ENCODE results near the gene ISY1.
A peak's percentile ranks its signal among the peaks of the same experiment; 100 is the strongest.
"Not testable (repeated sequence)": the region's sequence is repeated elsewhere in the genome, so short reads cannot be mapped to it uniquely, and the experiment has no call there.

The ISY1 gene

DNA sequence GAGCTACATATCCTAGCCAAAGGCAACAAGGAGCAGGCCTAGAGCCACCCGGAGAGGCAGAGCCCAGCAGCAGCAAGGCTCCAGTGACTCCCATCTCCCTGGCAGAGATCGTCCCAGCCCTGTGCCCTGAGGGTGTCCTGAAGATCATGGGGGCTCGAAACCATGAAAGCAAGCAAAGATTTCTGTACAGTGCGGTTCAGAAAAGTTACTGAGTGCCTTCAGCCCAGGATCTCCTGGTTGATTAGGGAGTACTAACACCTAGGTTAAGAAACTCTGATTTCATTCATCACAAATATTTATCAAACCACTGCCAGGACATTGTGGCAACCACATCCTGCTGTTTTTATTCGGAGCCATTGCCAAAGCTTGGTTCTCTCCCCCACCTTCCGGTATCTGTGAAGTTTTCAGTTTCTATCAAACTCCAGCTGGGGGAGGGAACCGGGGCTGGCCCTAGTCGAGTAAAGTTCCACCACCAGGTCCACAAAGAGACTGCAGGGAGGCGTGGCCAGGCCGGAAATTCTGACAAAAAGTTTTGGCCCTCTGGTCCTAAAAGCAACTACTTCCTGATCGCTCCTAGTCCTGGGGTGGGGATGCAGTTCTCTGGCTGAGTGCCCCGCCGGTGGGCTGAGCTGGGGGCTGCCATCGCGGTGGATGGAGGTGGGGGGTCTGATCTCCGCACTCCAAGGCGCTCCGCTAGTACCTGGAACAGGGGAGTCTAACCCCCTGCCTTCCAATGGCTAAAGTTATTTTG, 40.4 kb downstream of the ISY1 start:
- DNase-seq = no peak

GRCh38 chr3:129119365-129120100, 41.3 kb downstream of the ISY1 start:
- DNase-seq = no peak

DNA sequence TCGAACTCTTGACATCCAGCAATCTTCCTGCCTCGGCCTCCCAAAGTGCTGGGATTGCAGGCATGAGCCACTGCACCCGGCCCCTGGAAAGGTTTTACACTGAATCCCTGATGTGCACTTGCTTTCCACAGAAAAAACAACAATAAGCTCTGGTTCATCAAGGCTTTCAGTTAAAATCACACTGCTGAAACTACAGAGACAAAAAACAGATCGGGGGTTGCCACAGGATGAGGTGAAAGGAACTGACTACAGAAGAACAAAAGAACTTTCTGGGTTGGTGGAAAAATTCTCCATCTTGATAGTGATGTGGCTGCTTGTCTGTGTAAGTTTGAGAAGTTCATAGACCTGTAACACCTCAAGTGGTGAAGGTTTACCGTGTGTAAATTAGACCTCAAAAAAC, 42.1 kb downstream of the ISY1 start:
- DNase-seq = no peak

DNA sequence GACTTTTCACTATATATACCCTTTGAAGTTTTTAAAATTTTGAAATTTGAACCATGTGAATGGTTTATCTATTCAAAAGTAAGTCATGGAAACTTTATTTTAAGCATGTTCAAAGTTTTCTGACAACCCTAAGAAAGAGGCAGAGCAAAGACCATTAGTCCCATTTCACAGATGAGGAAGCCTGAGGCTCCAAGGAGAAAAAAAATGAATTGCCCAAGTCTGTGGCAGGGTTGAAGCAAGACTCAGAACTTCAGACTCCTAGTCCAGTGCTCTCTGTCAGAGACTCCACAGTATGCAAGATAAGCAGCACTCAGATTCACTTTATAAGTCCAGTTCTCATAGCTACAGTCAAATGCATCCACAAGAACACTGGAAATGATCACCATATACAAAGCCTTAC, 43.7 kb downstream of the ISY1 start:
- DNase-seq = no peak

GRCh38 chr3:129116482-129116946, 44.3 kb downstream of the ISY1 start:
- no peak for DNase-seq

DNA sequence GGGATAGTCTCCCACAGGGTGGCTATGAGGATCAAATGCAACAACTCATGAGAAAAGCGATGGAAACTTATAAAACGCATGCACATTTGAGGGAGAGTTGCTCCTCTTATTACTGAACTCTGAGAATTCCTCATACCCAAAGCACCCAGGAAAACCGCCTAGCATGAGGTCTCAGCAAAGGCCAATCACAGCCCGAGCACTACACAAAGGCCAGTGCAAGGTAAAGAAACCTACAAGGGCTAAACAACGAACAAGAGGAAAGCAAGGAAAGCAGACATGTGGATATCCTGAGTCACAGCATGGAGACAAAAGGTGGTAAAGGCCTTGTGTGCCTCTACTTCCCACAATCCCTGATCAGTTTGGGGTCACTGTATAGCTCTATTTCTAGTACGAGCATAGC, 46.4 kb downstream of the ISY1 start:
- no peak for DNase-seq

GRCh38 chr3:129112308-129113052, 48.4 kb downstream of the ISY1 start:
- no peak for DNase-seq

DNA sequence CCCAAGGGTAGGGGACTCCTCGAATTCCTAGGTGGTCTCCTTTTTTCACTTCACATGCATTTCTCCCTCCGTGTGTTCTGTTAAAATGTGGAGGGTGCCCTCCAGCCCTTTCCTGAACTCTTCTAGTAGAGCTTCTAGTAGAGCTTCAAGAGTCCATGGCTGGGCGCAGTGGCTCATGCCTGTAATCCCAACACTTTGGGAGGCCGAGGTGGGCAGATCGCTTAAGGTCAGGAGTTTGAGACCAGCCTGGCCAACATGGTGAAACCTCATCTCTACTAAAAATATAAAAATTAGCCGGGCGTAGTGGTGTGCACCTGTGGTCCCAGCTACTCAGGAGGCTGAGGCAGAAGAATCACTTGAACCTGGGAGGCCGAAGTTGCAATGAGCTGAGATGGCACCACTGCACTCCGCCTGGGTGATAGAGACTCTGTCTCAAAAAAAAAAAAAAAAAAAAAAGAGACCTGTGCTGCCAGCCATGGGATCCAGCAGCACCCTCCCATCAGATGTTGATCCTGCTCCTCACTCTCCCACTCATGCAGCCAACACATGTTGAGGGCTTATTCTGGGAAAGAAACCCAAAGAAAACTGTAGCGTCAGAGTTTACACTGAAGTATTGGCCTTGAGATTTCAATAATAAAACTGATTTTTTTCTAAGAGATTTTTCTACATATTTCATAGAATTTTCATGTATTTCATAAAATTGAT, 49.6 kb downstream of the ISY1 start:
- DNase-seq = not testable (repeated sequence)

GRCh38 chr3:129107793-129108192, 53.1 kb downstream of the ISY1 start:
- no peak for DNase-seq

DNA sequence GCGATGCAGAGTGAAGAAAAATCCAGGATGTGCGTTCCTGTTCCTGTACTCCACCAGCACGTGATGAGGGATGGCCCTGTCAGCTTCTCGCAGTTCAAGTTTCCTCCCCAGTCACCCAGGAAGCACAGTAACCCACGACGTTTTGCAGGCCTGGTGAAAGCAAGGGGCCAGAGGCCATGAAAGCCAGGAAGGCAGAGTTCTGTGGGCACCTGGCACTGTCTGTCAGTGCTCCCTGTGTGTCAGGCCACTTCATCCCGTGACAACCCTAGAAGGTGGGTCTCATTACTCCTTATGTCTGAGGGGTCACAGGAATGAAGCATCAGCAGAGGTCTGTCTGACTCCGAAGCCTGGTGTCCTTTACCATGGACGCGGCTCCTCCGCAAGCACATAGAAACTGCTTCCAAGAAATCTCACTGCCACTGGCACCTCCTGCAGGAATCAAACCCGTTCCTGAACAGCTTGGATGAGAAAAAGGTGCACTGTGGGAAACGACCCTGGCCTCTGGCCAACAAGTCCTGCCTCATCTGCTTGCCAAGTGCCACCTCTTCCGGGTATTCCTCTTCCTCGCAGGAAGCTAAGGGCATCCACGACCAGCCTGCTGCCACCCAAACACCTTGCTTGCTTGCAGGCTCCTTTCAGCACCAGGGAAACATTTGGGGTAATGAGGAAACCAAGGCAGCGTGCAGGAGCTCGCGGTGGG, 53.8 kb downstream of the ISY1 start:
- DNase-seq = no peak

GRCh38 chr3:129106320-129106719, 54.5 kb downstream of the ISY1 start:
- DNase-seq = no peak

DNA sequence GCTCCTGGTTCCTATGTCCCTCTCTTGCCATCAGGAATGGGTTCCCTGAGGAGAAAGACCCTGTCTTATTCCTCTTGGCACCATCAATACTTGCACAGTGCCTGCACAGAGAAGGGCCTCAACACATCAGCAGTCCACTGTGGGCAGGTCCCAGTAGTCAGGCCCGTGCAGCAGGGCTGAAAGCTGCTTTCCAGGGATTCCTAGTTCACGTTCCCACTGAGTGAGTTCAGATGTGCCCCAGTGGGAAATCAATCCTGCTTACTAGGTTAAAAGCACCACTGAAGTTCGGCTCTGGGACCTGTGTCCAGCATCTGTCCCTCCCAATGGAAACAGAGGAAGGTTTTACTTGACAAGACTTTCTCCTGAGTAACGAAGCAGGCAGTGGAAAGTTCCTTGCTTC, 55.0 kb downstream of the ISY1 start:
- DNase-seq = no peak

DNA sequence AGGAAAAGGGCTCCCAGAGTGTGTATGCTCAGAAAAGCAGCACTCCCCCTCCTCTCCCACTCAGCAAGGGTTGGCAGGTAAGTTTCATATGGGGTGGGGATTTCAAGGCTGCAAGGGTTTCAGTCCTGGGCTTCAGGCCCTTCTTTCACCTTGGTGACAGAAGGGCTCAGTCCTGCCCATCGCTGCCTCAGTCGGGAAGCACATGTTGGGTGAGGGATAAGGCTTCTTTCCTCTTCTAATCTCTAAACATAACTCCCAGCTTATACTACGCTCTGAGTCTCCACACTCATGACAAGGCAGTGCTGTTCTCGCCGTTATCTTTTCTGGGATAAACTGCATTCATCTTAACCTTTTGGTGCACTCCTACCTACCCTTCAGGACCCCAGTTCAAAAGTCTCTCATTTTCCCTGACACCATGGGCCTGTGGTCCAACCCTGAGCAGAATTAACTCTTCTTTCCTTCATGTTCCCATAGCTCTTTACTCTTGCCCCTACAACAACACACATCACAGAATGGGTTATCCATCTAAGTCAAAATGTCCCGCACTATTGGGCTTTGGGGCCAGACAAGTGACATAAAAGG, 56.3 kb downstream of the ISY1 start:
- DNase-seq = no peak

DNA sequence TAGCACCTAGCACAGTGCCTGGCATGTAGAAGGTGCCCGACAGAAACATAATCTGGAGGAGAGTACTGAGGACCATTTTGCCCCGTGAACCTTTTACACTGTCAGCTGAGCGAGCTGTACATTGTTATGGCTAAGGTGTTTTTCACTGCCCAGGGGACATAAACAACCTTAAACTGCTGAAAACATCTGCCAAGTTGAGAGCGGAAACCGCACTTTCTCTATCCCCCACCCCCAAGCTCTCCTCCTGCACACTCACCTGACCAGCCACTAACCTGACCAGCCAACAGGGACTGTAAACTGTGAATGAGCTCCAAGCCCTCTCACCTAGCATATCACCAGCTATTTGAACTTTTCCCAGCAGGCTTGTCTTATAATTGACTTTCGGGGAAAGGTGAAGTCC, 56.8 kb downstream of the ISY1 start:
- DNase-seq = no peak

DNA sequence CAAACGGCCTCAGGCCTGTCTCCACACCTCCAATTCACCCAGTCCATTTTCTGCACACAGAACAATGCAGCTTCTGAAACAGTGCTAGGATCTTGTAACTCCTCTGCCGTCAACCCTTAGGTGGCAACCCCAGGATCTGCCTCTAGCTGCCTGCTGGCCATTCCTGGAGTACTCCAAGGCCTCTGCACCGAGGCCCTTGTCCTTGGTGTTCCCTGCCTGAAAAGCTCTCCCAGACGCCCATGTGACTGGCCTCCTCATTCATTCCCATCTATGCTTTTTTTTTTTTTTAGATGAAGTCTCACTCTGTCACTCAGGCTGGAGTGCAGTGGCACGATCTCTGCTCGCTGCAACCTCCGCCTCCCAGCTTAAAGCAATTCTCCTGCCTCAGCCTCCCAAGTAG, 57.6 kb downstream of the ISY1 start:
- DNase-seq = no peak

GRCh38 chr3:129101370-129102138, 59.3 kb downstream of the ISY1 start:
- DNase-seq = no peak

- no peak for DNase-seq
These were observed 60.6 kb downstream of the ISY1 start for GRCh38 chr3:129100274-129100673.

- no peak for DNase-seq
These were observed 65.6 kb downstream of the ISY1 start for GRCh38 chr3:129095285-129095684.

GRCh38 chr3:129088312-129088711, 72.6 kb downstream of the ISY1 start:
- not testable (repeated sequence) for DNase-seq

GRCh38 chr3:129087904-129088303, 73.0 kb downstream of the ISY1 start:
- peak; percentile 31 for DNase-seq

DNA sequence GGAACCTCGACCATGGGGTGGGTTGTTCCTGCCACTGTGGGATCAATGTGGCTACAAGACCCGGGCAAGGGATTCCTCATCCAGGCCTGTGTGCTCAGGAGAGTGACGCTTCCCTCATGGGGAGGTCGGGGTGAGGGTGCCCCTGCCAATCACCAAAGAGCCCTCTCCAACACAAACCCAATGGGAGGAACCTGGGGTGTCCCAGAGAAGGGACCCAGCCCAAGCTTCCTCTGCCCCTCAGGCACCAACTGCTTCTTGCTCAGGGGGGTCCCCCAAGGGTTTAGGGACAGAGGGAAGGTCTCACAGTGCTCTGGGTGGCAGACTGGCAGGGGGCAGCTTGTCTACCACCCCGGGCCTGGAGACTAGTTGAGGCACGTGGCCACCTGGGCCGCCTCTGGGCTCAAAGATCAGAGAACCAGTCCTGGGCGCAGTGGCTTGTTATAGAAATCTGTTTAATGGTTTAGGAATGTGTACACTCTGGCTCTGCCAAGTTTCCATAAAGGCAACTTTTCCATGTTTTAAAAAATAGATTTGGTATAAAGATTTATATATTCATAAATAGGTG, 73.6 kb downstream of the ISY1 start:
- no peak for DNase-seq
